K562 (cell line): ENCODE data around the gene PDE11A. TPM values are rescaled to one million over a fixed set of nuclear protein-coding genes. Genes with fewer than 3 reads are reported as not detected.
A peak's percentile ranks its signal among the peaks of the same experiment; 100 is the strongest.

Experiments
- ARID1B ChIP-seq: fragments of 450-650 bp; IDR thresholded peaks from 2 replicates; pipeline ENCODE4 v1.6.1; 2016; ENCODE audit warnings: antibody characterized with exemption, mild to moderate bottlenecking, inconsistent platforms
- CBX3 ChIP-seq, 2 experiments: IDR thresholded peaks; 1 replicate in 1 of 2; 2 replicates in 1 of 2; pipeline ENCODE4 v1.6.1; 2012; ENCODE audit warnings: inconsistent platforms in 2 of 2, low read length in 2 of 2, borderline replicate concordance in 1 of 2, control low read depth in 1 of 2
- CCNT2 ChIP-seq: IDR thresholded peaks from 2 replicates; pipeline ENCODE4 v1.6.1; 2011; ENCODE audit warnings: borderline replicate concordance, low read depth, mild to moderate bottlenecking, moderate library complexity, mixed read lengths, low read length; ENCODE audit not compliant: insufficient read length; ENCODE audit errors: extremely low read depth
- CEBPB ChIP-seq: fragments of 450-650 bp; IDR thresholded peaks from 2 replicates; pipeline ENCODE4 v1.6.1; 2016; ENCODE audit warnings: missing genetic modification characterization, missing compliant biosample characterization
- FOXA1 ChIP-seq: fragments of 450-650 bp; IDR thresholded peaks from 2 replicates; pipeline ENCODE4 v1.6.1; 2016; ENCODE audit warnings: mild to moderate bottlenecking, borderline replicate concordance
- HNRNPK ChIP-seq: fragments of 200-400 bp; formaldehyde crosslinking; IDR thresholded peaks from one replicate; pipeline ENCODE4 v1.6.1; 2018; ENCODE audit warnings: mild to moderate bottlenecking, low read depth, low read length; ENCODE audit not compliant: poor library complexity, severe bottlenecking
- JUND ChIP-seq, 2 experiments: IDR thresholded peaks; 2 replicates in 1 of 2; 3 replicates in 1 of 2; pipeline ENCODE4 v1.6.1; 2011; ENCODE audit warnings: borderline replicate concordance in 2 of 2, low read depth in 2 of 2, low read length in 2 of 2, improper control_type of control experiment in 1 of 2, missing biosample characterization in 1 of 2, missing genetic modification characterization in 1 of 2, missing genetic modification reagents in 1 of 2
- MEF2D ChIP-seq: conservative IDR thresholded peaks from 2 replicates; pipeline ENCODE4 v1.6.1; 2016; ENCODE audit warnings: low read depth, missing genetic modification characterization, missing compliant biosample characterization
- MTA3 ChIP-seq: fragments of 450-650 bp; formaldehyde crosslinking; IDR thresholded peaks from 2 replicates; pipeline ENCODE4 v1.6.1; 2017; ENCODE audit warnings: mild to moderate bottlenecking, borderline replicate concordance
- NONO ChIP-seq, 2 experiments: fragments of 200-400 bp in 1 of 2; fragments of 450-650 bp in 1 of 2; formaldehyde crosslinking in 1 of 2; IDR thresholded peaks; 2 replicates each; pipeline ENCODE4 v1.6.1; 2017; ENCODE audit warnings: low read depth in 2 of 2, mild to moderate bottlenecking in 2 of 2, moderate library complexity in 2 of 2, low read length in 1 of 2
- PHF21A ChIP-seq: fragments of 450-650 bp; IDR thresholded peaks from 2 replicates; pipeline ENCODE4 v1.6.1; 2017; ENCODE audit warnings: low read depth, borderline replicate concordance
- POLR2A ChIP-seq: fragments of 450-650 bp; conservative IDR thresholded peaks from 2 replicates; pipeline ENCODE4 v1.6.1; 2016
- SMAD3 ChIP-seq: fragments of 450-650 bp; formaldehyde crosslinking; conservative IDR thresholded peaks from 2 replicates; pipeline ENCODE4 v1.4.0; 2020; ENCODE audit warnings: mild to moderate bottlenecking
- SNIP1 ChIP-seq: fragments of 450-650 bp; IDR thresholded peaks from 2 replicates; pipeline ENCODE4 v1.7.1; 2017; ENCODE audit warnings: low read depth, mild to moderate bottlenecking
- STAT5A ChIP-seq: IDR thresholded peaks from 2 replicates; pipeline ENCODE4 v1.6.1; 2012; ENCODE audit warnings: low read length, inconsistent platforms, borderline replicate concordance
- TBL1XR1 ChIP-seq, 2 experiments: IDR thresholded peaks; 2 replicates each; pipeline ENCODE4 v1.6.1; 2012; ENCODE audit warnings: improper control_type of control experiment in 2 of 2, low read length in 2 of 2, mild to moderate bottlenecking in 1 of 2
- TCF3 ChIP-seq: sonication (generic); formaldehyde crosslinking; IDR thresholded peaks from 2 replicates; pipeline ENCODE4 v1.4.0; 2020; ENCODE audit warnings: mild to moderate bottlenecking, missing genetic modification reagents
- ZBTB5 ChIP-seq: fragments of 450-650 bp; IDR thresholded peaks from 2 replicates; pipeline ENCODE4 v1.6.1; 2017; ENCODE audit warnings: antibody characterized with exemption
- ZKSCAN8 ChIP-seq: fragments of 200-800 bp; sonication (Bioruptor generic); IDR thresholded peaks from 2 replicates; pipeline ENCODE4 v1.6.1; 2016; ENCODE audit warnings: missing genetic modification characterization, missing compliant biosample characterization
- ZNF3 ChIP-seq: fragments of 250-450 bp; sonication (Bioruptor Pico); IDR thresholded peaks from 2 replicates; pipeline ENCODE4 v1.5.0; 2021; ENCODE audit warnings: mild to moderate bottlenecking, moderate library complexity
- polyA plus RNA-seq, 8 experiments: library from polyadenylated mRNA; depleted of rRNA in 4 of 8; stranded (reverse) in 5 of 8; unstranded in 3 of 8; fragments of >200 nt; fragmentation: Nextera tagmentation in 2 of 8; fragmentation: Illumina TruSeq in 1 of 8; extraction: Ambion mirVana in 2 of 8; extraction: Trizol in 1 of 8; gene quantifications; 2 replicates each; pipeline versions ENCODE4 v1.2.1 to v1.2.3, GENCODE V29; 2011 to 2014; ENCODE audit warnings: inconsistent platforms in 1 of 8, missing spikeins in 1 of 8
- total RNA-seq, 7 experiments: library from RNA; depleted of rRNA in 6 of 7; stranded (reverse); fragments of >200 nt in 6 of 7; fragmentation: Illumina TruSeq in 2 of 7; extraction: Trizol in 2 of 7; gene quantifications; 2 replicates each; pipeline versions ENCODE4 v1.2.1 to v1.2.3, GENCODE V29; 2011 to 2021; ENCODE audit warnings: low replicate concordance in 1 of 7
- TF ChIP-seq, protein P1 (sequence below), 2 experiments: fragments of 150-350 bp in 1 of 2; IDR thresholded peaks; 2 replicates each; pipeline ENCODE4 v1.6.1; 2012 to 2016; ENCODE audit warnings: low read depth in 2 of 2, low read length in 2 of 2, mild to moderate bottlenecking in 1 of 2, moderate library complexity in 1 of 2
- TF ChIP-seq, protein P2 (sequence below): fragments of 450-650 bp; formaldehyde crosslinking; IDR thresholded peaks from 2 replicates; pipeline ENCODE4 v1.4.0; 2020; ENCODE audit warnings: mild to moderate bottlenecking, moderate library complexity

PDE11A gene
- total and polyA plus RNA-seq, 9 of the 15 experiments (the other 6 are each of a cell fraction or from before 2014, with no cell fraction given): 3.2 to 22.1 (median 5.7) TPM

DNA sequence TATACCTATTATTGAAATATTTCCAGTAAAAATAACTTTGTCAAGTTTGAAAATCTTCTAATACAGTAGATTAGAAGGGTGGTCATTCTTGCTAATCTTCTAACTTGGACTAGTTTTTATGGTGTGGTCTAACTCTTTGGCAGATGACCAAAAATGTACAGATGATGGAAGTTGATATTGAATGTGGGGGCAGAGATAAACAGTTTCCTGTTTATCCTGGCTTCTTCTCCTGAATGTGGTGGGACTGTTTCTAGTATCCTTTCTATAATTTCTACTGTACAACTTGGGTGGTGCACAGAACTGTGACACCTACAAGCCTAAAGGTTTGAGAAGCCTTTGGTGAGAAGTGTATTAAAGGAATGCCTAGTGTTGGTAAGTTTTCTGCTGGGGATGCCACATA is 178.7 kb downstream of the PDE11A start (continued):
- TF ChIP-seq FOXA1 (no peak), HNRNPK (no peak), CEBPB (tag) (no peak), ZBTB5 (no peak), PHF21A (no peak), ZNF3 (CRISPR knock-in tag) (no peak), JUND (IDR thresholded peaks at IDR 0.05; ENCODE audit: borderline replicate concordance, low read depth, low read length) (0 out of 2 replicates have a peak, but pooled peaks have one; percentile 5), JUND (tag; IDR thresholded peaks at IDR 0.05; ENCODE audit: borderline replicate concordance, low read depth, low read length) (no peak), TCF3 (peak; percentile 47), SNIP1 (no peak), CBX3 (IDR thresholded peaks at IDR 0.05; ENCODE audit: borderline replicate concordance in 1 of 2, low read length in 2 of 2) (peak in 1 of 2 experiments; percentile 86; a peak in 2 of 3 replicates), STAT5A (peak; percentile 60; the same call in 1 of the 2 replicates), ARID1B (peak; percentile 82), MTA3 (no peak), CCNT2 (no peak), MEF2D (tag) (no peak), NONO (IDR thresholded peaks at IDR 0.05; ENCODE audit: low read depth in 2 of 2, low read length in 1 of 2) (no peak), SMAD3 (CRISPR knock-in tag) (0 out of 2 replicates have a peak, but pooled peaks have one; percentile 5), TBL1XR1 (IDR thresholded peaks at IDR 0.05; ENCODE audit: low read length in 2 of 2) (no peak), ZKSCAN8 (CRISPR knock-in tag) (peak; percentile 33; the same call in 1 of the 2 replicates), POLR2A (no peak)
- TF ChIP-seq, protein P1, sequence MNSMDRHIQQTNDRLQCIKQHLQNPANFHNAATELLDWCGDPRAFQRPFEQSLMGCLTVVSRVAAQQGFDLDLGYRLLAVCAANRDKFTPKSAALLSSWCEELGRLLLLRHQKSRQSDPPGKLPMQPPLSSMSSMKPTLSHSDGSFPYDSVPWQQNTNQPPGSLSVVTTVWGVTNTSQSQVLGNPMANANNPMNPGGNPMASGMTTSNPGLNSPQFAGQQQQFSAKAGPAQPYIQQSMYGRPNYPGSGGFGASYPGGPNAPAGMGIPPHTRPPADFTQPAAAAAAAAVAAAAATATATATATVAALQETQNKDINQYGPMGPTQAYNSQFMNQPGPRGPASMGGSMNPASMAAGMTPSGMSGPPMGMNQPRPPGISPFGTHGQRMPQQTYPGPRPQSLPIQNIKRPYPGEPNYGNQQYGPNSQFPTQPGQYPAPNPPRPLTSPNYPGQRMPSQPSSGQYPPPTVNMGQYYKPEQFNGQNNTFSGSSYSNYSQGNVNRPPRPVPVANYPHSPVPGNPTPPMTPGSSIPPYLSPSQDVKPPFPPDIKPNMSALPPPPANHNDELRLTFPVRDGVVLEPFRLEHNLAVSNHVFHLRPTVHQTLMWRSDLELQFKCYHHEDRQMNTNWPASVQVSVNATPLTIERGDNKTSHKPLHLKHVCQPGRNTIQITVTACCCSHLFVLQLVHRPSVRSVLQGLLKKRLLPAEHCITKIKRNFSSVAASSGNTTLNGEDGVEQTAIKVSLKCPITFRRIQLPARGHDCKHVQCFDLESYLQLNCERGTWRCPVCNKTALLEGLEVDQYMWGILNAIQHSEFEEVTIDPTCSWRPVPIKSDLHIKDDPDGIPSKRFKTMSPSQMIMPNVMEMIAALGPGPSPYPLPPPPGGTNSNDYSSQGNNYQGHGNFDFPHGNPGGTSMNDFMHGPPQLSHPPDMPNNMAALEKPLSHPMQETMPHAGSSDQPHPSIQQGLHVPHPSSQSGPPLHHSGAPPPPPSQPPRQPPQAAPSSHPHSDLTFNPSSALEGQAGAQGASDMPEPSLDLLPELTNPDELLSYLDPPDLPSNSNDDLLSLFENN (IDR thresholded peaks at IDR 0.05; ENCODE audit: low read depth in 2 of 2, low read length in 2 of 2): peak in 1 of 2 experiments; percentile 66; a peak in 1 of 4 replicates
- TF ChIP-seq, protein P2, sequence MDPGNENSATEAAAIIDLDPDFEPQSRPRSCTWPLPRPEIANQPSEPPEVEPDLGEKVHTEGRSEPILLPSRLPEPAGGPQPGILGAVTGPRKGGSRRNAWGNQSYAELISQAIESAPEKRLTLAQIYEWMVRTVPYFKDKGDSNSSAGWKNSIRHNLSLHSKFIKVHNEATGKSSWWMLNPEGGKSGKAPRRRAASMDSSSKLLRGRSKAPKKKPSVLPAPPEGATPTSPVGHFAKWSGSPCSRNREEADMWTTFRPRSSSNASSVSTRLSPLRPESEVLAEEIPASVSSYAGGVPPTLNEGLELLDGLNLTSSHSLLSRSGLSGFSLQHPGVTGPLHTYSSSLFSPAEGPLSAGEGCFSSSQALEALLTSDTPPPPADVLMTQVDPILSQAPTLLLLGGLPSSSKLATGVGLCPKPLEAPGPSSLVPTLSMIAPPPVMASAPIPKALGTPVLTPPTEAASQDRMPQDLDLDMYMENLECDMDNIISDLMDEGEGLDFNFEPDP (CRISPR knock-in tag): no peak
